HG03280 (cell line): ENCODE measurements around the gene SURF2.

Source experiments
- ATAC-seq: cut with Tn5 transposase; IDR thresholded peaks from one replicate; pipeline ENCODE4 v1.9.1; 2021; ENCODE audit warnings: mild to moderate bottlenecking, moderate library complexity; ENCODE audit not compliant: unreplicated experiment

Gene SURF2

GRCh38 chr9:133397370-133397769 is 41.0 kb downstream of the SURF2 start:
- ATAC-seq: no peak

- no peak for ATAC-seq
Measured at GRCh38 chr9:133397895-133398294, 41.5 kb downstream of the SURF2 start.

GRCh38 chr9:133400292-133400691 is 43.9 kb downstream of the SURF2 start:
- ATAC-seq: no peak

GRCh38 chr9:133401588-133401987 is 45.2 kb downstream of the SURF2 start:
- ATAC-seq: no peak

GRCh38 chr9:133402689-133403088 is 46.3 kb downstream of the SURF2 start:
- no peak for ATAC-seq

GRCh38 chr9:133403766-133404453 is 47.6 kb downstream of the SURF2 start:
- no peak for ATAC-seq

GRCh38 chr9:133404454-133405002 is 48.2 kb downstream of the SURF2 start:
- no peak for ATAC-seq

- ATAC-seq: no peak
Measured at GRCh38 chr9:133405508-133406438, 49.4 kb downstream of the SURF2 start.

GRCh38 chr9:133406480-133407307 is 50.3 kb downstream of the SURF2 start:
- peak; percentile 79 for ATAC-seq

- ATAC-seq: no peak
Measured at GRCh38 chr9:133408042-133408441, 51.7 kb downstream of the SURF2 start.
